OCI-LY7 (cell line): ENCODE measurements around the gene ZNF581. TPM values are rescaled to one million over a fixed set of nuclear protein-coding genes. Genes with fewer than 3 reads are reported as not detected.

Experiments
- BruUV-seq: library from RNA; stranded (reverse); fragments of 400-500 nt; replicated peaks from 2 replicates; lab custom pipeline; 2021; lab: Mats Ljungman, UMichigan
- CTCF ChIA-PET: fragments of 300-600 bp; sonication (Branson Sonifier 250); formaldehyde crosslinking; loops from one replicate; lab custom pipeline; 2022; ENCODE audit warnings: antibody characterized with exemption; ENCODE audit not compliant: unreplicated experiment; lab: Charles Lee
- POLR2A ChIA-PET: fragments of 300-600 bp; sonication (Branson Sonifier 250); formaldehyde crosslinking; loops from one replicate; lab custom pipeline; 2022; ENCODE audit warnings: antibody characterized with exemption; lab: Charles Lee
- DNase-seq: peaks from one replicate; pipeline ENCODE4 v3.0.0-alpha.2; 2015; ENCODE audit warnings: low spot score
- H2AFZ ChIP-seq: fragments of 200-600 bp; sonication (generic), shearing (Covaris generic); 2 replicates; pipeline ENCODE4 v1.6.1; 2014; ENCODE audit warnings: mild to moderate bottlenecking, antibody characterized with exemption, low read length, moderate library complexity
- H3K27ac ChIP-seq: fragments of 200-600 bp; sonication (generic); 2 replicates; pipeline ENCODE4 v1.5.1; 2014; ENCODE audit warnings: mixed run types, low read depth, mild to moderate bottlenecking, moderate library complexity, low read length, inconsistent platforms; ENCODE audit not compliant: poor library complexity, severe bottlenecking
- H3K36me3 ChIP-seq: fragments of 200-600 bp; sonication (generic); 2 replicates; pipeline ENCODE4 v1.6.1; 2014; ENCODE audit warnings: mild to moderate bottlenecking, antibody characterized with exemption, low read length, moderate library complexity, mixed read lengths; ENCODE audit not compliant: insufficient read depth
- H3K4me1 ChIP-seq: fragments of 200-600 bp; sonication (generic); 2 replicates; pipeline ENCODE4 v1.5.1; 2014; ENCODE audit warnings: mild to moderate bottlenecking, low read length; ENCODE audit not compliant: insufficient read depth, poor library complexity, severe bottlenecking
- H3K4me2 ChIP-seq: fragments of 200-600 bp; sonication (generic); 2 replicates; pipeline ENCODE4 v1.6.1; 2014; ENCODE audit warnings: mild to moderate bottlenecking, low read length
- H3K4me3 ChIP-seq: fragments of 200-600 bp; sonication (generic); 2 replicates; pipeline ENCODE4 v1.5.1; 2014; ENCODE audit warnings: mild to moderate bottlenecking, low read depth, low read length; ENCODE audit not compliant: poor library complexity, severe bottlenecking
- H3K79me2 ChIP-seq: fragments of 200-600 bp; sonication (generic); 2 replicates; pipeline ENCODE4 v1.6.1; 2016; ENCODE audit warnings: low read depth, mild to moderate bottlenecking, low read length, moderate library complexity, mixed read lengths; ENCODE audit not compliant: insufficient read depth
- H3K9me2 ChIP-seq: fragments of 200-600 bp; sonication (generic); 2 replicates; pipeline ENCODE4 v1.6.1; 2016; ENCODE audit warnings: mild to moderate bottlenecking, low read length, mixed read lengths; ENCODE audit not compliant: insufficient read depth
- H3K9me3 ChIP-seq: fragments of 200-600 bp; sonication (generic); 2 replicates; pipeline ENCODE4 v1.6.1; 2014; ENCODE audit warnings: mild to moderate bottlenecking, mixed run types, low read length, mixed read lengths
- H4K20me1 ChIP-seq: fragments of 200-600 bp; sonication (generic); 2 replicates; pipeline ENCODE4 v1.6.1; 2014; ENCODE audit warnings: mild to moderate bottlenecking, antibody characterized with exemption, low read length, moderate library complexity, mixed read lengths; ENCODE audit not compliant: insufficient read depth
- EZH2phosphoT487 ChIP-seq: fragments of 200-600 bp; sonication (generic); IDR thresholded peaks from 2 replicates; pipeline ENCODE4 v1.6.1; 2018; ENCODE audit warnings: low read depth, borderline replicate concordance, mild to moderate bottlenecking, mixed run types, antibody characterized with exemption, low read length, moderate library complexity, mixed read lengths
- intact Hi-C: fragments of 100-400 bp; cut with micrococcal nuclease; formaldehyde crosslinking; loops from one replicate; pipeline ENCODE4 v1.10.0; 2022; ENCODE audit not compliant: unreplicated experiment
- total RNA-seq, 2 experiments: library from RNA; depleted of rRNA in 1 of 2; stranded (reverse); fragments of >200 nt in 1 of 2; shearing (Covaris generic) in 1 of 2; gene quantifications; 2 replicates each; pipeline ENCODE4 v1.2.3, GENCODE V29; 2014 to 2022
- TF ChIP-seq, protein P1 (sequence below): fragments of 200-600 bp; sonication (generic); conservative IDR thresholded peaks from 2 replicates; pipeline ENCODE4 v1.5.1; 2014; ENCODE audit warnings: mild to moderate bottlenecking, antibody characterized with exemption, low read length, moderate library complexity, mixed read lengths

ZNF581 gene
- total RNA-seq, 2 experiments from 2014 or later = 39.7 to 44.5 TPM

- Histone ChIP-seq H3K4me2 (no peak overlapping the region), H4K20me1 (peaks cover 39% of the 10 kb centered on the region), H3K27ac (no peak overlapping the region), H3K4me3 (no peak overlapping the region), H3K9me2 (no peaks in the 10 kb centered on the region), H3K36me3 (peaks cover 96% of the 10 kb centered on the region), H2AFZ (no peak overlapping the region), H3K79me2 (peaks cover 72% of the 10 kb centered on the region), H3K4me1 (peaks cover 30% of the 10 kb centered on the region), H3K9me3 (no peaks in the 10 kb centered on the region)
- intact Hi-C loops = no loop called here
- ChIA-PET POLR2A (no interaction called here), CTCF (no interaction called here)
- no TSS peak for BruUV-seq
- no peak for DNase-seq
- TF ChIP-seq, protein P1, sequence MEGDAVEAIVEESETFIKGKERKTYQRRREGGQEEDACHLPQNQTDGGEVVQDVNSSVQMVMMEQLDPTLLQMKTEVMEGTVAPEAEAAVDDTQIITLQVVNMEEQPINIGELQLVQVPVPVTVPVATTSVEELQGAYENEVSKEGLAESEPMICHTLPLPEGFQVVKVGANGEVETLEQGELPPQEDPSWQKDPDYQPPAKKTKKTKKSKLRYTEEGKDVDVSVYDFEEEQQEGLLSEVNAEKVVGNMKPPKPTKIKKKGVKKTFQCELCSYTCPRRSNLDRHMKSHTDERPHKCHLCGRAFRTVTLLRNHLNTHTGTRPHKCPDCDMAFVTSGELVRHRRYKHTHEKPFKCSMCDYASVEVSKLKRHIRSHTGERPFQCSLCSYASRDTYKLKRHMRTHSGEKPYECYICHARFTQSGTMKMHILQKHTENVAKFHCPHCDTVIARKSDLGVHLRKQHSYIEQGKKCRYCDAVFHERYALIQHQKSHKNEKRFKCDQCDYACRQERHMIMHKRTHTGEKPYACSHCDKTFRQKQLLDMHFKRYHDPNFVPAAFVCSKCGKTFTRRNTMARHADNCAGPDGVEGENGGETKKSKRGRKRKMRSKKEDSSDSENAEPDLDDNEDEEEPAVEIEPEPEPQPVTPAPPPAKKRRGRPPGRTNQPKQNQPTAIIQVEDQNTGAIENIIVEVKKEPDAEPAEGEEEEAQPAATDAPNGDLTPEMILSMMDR = no peak
- TF ChIP-seq EZH2phosphoT487 = no peak
These were observed 17.5 kb downstream of the ZNF581 start for GRCh38 chr19:55660991-55661390.

DNA sequence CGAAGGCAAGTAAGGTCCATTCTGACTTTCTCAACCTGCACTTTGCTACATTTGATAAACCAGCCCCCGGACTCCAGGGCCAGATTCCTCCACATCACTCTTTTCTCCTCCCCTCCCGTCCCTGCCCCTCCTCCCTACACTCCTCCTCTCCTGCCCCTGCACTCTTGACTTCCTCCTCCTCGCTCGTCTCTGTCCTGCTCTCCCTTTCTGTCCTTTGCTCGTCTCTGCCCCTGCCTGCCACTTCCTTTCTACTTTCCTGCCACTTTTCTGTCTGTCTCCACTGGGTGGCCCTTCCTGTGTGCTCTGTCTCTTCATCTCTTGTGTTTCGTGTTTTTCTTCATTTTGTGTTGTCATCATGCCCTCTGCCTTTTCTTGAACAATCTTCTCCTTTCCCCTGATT is 18.4 kb downstream of the ZNF581 start:
- ChIA-PET POLR2A (no interaction called here), CTCF (no interaction called here)
- DNase-seq = no peak
- H3K4me3 ChIP-seq = no peak overlapping the region
- BruUV-seq = no TSS peak
- peaks cover 96% of the 10 kb centered on the region for H3K36me3 ChIP-seq
- H3K79me2 ChIP-seq = peaks cover 68% of the 10 kb centered on the region
- H2AFZ ChIP-seq = no peak overlapping the region
- intact Hi-C loops = no loop called here
- H3K9me3 ChIP-seq = no peaks in the 10 kb centered on the region
- H3K4me2 ChIP-seq = no peak overlapping the region
- peaks cover 31% of the 10 kb centered on the region for H4K20me1 ChIP-seq
- no peaks in the 10 kb centered on the region for H3K9me2 ChIP-seq
- peaks cover 30% of the 10 kb centered on the region for H3K4me1 ChIP-seq
- TF ChIP-seq, protein P1 = 0 out of 2 replicates have a peak, but pooled peaks have one; percentile 20
- no peak for TF ChIP-seq EZH2phosphoT487
- no peak overlapping the region for H3K27ac ChIP-seq

GRCh38 chr19:55663846-55664536 is 20.5 kb downstream of the ZNF581 start:
- intact Hi-C loops = no loop called here
- CTCF ChIA-PET = no interaction called here
- no peak for DNase-seq
- Histone ChIP-seq H3K27ac (no peak overlapping the region), H3K4me2 (no peak overlapping the region), H4K20me1 (peaks cover 11% of the 10 kb centered on the region; the same call in 1 of the 2 replicates), H3K9me2 (no peaks in the 10 kb centered on the region), H3K9me3 (no peaks in the 10 kb centered on the region), H2AFZ (no peak overlapping the region), H3K36me3 (peaks cover 97% of the 10 kb centered on the region), H3K79me2 (peaks cover 47% of the 10 kb centered on the region), H3K4me3 (no peak overlapping the region), H3K4me1 (peaks cover 8% of the 10 kb centered on the region)
- POLR2A ChIA-PET = interaction anchor here (1.1 kb wide), 1 partner anchor 10 kb away, joined by 3 read pairs; no protein-coding TSS in a partner anchor
- BruUV-seq = no TSS peak
- TF ChIP-seq, protein P1 = no peak
- TF ChIP-seq EZH2phosphoT487 = no peak
